IMR-90 (cell line): ENCODE measurements around the gene GPX4. TPM values are rescaled to one million over a fixed set of nuclear protein-coding genes. Genes with fewer than 3 reads are reported as not detected.

Experiments used
- ATAC-seq: fragments of 200-7000 bp; cut with Tn5 transposase; 2 replicates; pipeline ENCODE4 v1.9.1; 2020; ENCODE audit warnings: low read depth, mild to moderate bottlenecking, moderate library complexity
- BruUV-seq: library from RNA; stranded (reverse); fragments of 400-500 nt; replicated peaks from 2 replicates; lab custom pipeline; 2021; lab: Mats Ljungman, UMichigan
- CTCF ChIA-PET: fragments of 300-600 bp; formaldehyde crosslinking; extraction: SDS; loops from one replicate; lab custom pipeline; 2021; ENCODE audit warnings: antibody characterized with exemption; lab: Yijun Ruan, JAX
- POLR2A ChIA-PET: fragments of 300-600 bp; sonication (Branson Sonifier 250); formaldehyde crosslinking; loops from one replicate; lab custom pipeline; 2022; ENCODE audit warnings: antibody characterized with exemption; ENCODE audit not compliant: unreplicated experiment; lab: Charles Lee
- DNase-seq: peaks from one replicate; pipeline ENCODE4 v3.0.0; 2013
- H2AFZ ChIP-seq: replicated peaks from 2 replicates; pipeline ENCODE3; 2013; ENCODE audit warnings: low read length, mild to moderate bottlenecking; ENCODE audit not compliant: poor library complexity
- H2AK5ac ChIP-seq: 2 replicates; pipeline ENCODE4 v1.6.1; 2013; ENCODE audit warnings: low read depth, low read length, inconsistent platforms
- H2AK9ac ChIP-seq: replicated peaks from 2 replicates; pipeline ENCODE3; 2013; ENCODE audit warnings: mild to moderate bottlenecking, low read depth, low read length, moderate library complexity; ENCODE audit not compliant: poor library complexity
- H2BK120ac ChIP-seq: 2 replicates; pipeline ENCODE4 v1.6.1; 2013; ENCODE audit warnings: low read depth, low read length, inconsistent platforms
- H2BK15ac ChIP-seq: 3 replicates; pipeline ENCODE4 v1.6.1; 2013; ENCODE audit warnings: low read depth, low read length, inconsistent platforms
- H2BK20ac ChIP-seq: 2 replicates; pipeline ENCODE4 v1.6.1; 2013; ENCODE audit warnings: low read depth, mild to moderate bottlenecking, inconsistent platforms, low read length, moderate library complexity
- H2BK5ac ChIP-seq: 2 replicates; pipeline ENCODE4 v1.6.1; 2013; ENCODE audit warnings: mild to moderate bottlenecking, low read depth, low read length, inconsistent platforms; ENCODE audit not compliant: poor library complexity, severe bottlenecking
- H3K14ac ChIP-seq: replicated peaks from 2 replicates; pipeline ENCODE4 v1.6.1; 2013; ENCODE audit warnings: low read depth, low read length, inconsistent platforms
- H3K18ac ChIP-seq: 2 replicates; pipeline ENCODE4 v1.6.1; 2013; ENCODE audit warnings: low read depth, low read length, control low read depth
- H3K23ac ChIP-seq: 2 replicates; pipeline ENCODE4 v1.6.1; 2013; ENCODE audit warnings: low read depth, low read length, inconsistent platforms
- H3K27ac ChIP-seq: 2 replicates; pipeline ENCODE4 v1.5.1; 2013; ENCODE audit warnings: mild to moderate bottlenecking, control low read depth, low read length; ENCODE audit not compliant: insufficient read depth
- H3K27me3 ChIP-seq: 2 replicates; pipeline ENCODE4 v1.6.1; 2013; ENCODE audit warnings: low read length; ENCODE audit not compliant: control insufficient read depth, insufficient read depth
- H3K36me3 ChIP-seq: 2 replicates; pipeline ENCODE4 v1.6.1; 2013; ENCODE audit warnings: low read length, mixed read lengths; ENCODE audit not compliant: control insufficient read depth, insufficient read depth
- H3K4ac ChIP-seq: 2 replicates; pipeline ENCODE4 v1.6.1; 2013; ENCODE audit warnings: low read depth, low read length, inconsistent platforms
- H3K4me1 ChIP-seq: 2 replicates; pipeline ENCODE4 v1.6.1; 2013; ENCODE audit warnings: low read length, mixed read lengths; ENCODE audit not compliant: control insufficient read depth, insufficient read depth
- H3K4me2 ChIP-seq: 2 replicates; pipeline ENCODE4 v1.6.1; 2013; ENCODE audit warnings: low read depth, mild to moderate bottlenecking, control low read depth, low read length, moderate library complexity
- H3K4me3 ChIP-seq: 2 replicates; pipeline ENCODE4 v1.5.1; 2013; ENCODE audit warnings: low read depth, mild to moderate bottlenecking, control low read depth, low read length, moderate library complexity; ENCODE audit not compliant: insufficient read depth
- H3K56ac ChIP-seq: 2 replicates; pipeline ENCODE4 v1.6.1; 2013; ENCODE audit warnings: low read length, inconsistent platforms; ENCODE audit not compliant: insufficient read depth; ENCODE audit errors: extremely low read depth
- H3K79me1 ChIP-seq, 2 experiments: 2 replicates each; pipeline ENCODE4 v1.6.1; 2013; ENCODE audit warnings: low read length in 2 of 2, inconsistent platforms in 1 of 2, low read depth in 1 of 2
- H3K9ac ChIP-seq: 2 replicates; pipeline ENCODE4 v1.6.1; 2013; ENCODE audit warnings: low read depth, low read length, control low read depth
- H3K9me1 ChIP-seq: 2 replicates; pipeline ENCODE4 v1.6.1; 2013; ENCODE audit warnings: low read length, inconsistent platforms; ENCODE audit not compliant: insufficient read depth
- H3K9me3 ChIP-seq: 2 replicates; pipeline ENCODE4 v1.6.1; 2013; ENCODE audit warnings: low read length; ENCODE audit not compliant: control insufficient read depth, insufficient read depth
- H4K20me1 ChIP-seq: 2 replicates; pipeline ENCODE4 v1.6.1; 2013; ENCODE audit warnings: low read length, inconsistent platforms; ENCODE audit not compliant: insufficient read depth
- H4K5ac ChIP-seq: 2 replicates; pipeline ENCODE4 v1.6.1; 2013; ENCODE audit warnings: mild to moderate bottlenecking, low read depth, low read length, control low read depth
- H4K8ac ChIP-seq, 2 experiments: 2 replicates each; pipeline ENCODE4 v1.6.1; 2013; ENCODE audit warnings: low read depth in 2 of 2, low read length in 2 of 2, control low read depth in 1 of 2, inconsistent platforms in 1 of 2
- H4K91ac ChIP-seq: 2 replicates; pipeline ENCODE4 v1.6.1; 2013; ENCODE audit warnings: low read depth, low read length, inconsistent platforms; ENCODE audit not compliant: insufficient read depth
- BHLHE40 ChIP-seq: fragments of 150-350 bp; IDR thresholded peaks from 2 replicates; pipeline ENCODE4 v1.6.1; 2016; ENCODE audit warnings: mild to moderate bottlenecking, low read depth, low read length
- CEBPB ChIP-seq: IDR thresholded peaks from 2 replicates; pipeline ENCODE4 v1.6.1; 2012; ENCODE audit warnings: low read depth, low read length, improper control_type of control experiment
- CHD1 ChIP-seq: IDR thresholded peaks from 2 replicates; pipeline ENCODE4 v1.6.1; 2012; ENCODE audit warnings: low read depth, low read length, improper control_type of control experiment
- MAFK ChIP-seq: IDR thresholded peaks from 2 replicates; pipeline ENCODE4 v1.6.1; 2012; ENCODE audit warnings: low read depth, low read length, improper control_type of control experiment
- USF2 ChIP-seq: fragments of 150-350 bp; IDR thresholded peaks from 2 replicates; pipeline ENCODE4 v1.6.1; 2017; ENCODE audit warnings: mild to moderate bottlenecking, antibody characterized with exemption, low read length, low read depth
- WGBS, 2 experiments: methylation state at CpG; one replicate each; pipeline versions ENCODE4 v1.1.5 to v1.1.7; 2013; ENCODE audit warnings: missing lambda C conversion rate in 2 of 2; ENCODE audit not compliant: insufficient read length in 1 of 2; ENCODE audit errors: extremely low coverage in 2 of 2; 5-methylcytosine and 5-hydroxymethylcytosine counted together
- dilution Hi-C: fragments of 300-500 bp; cut with HindIII; formaldehyde crosslinking; loops from one replicate; pipeline ENCODE4 v1.14.3; 2018; ENCODE audit warnings: low sequenced_read_pairs; ENCODE audit not compliant: unreplicated experiment
- in situ Hi-C: fragments of 300-500 bp; cut with MboI; formaldehyde crosslinking; loops from 3 replicates; pipeline ENCODE4 v1.14.3; 2019; ENCODE audit warnings: low sequenced_read_pairs, inconsistent platforms, mixed read lengths
- intact Hi-C: fragments of 100-400 bp; cut with micrococcal nuclease; formaldehyde crosslinking; loops from 2 replicates; pipeline ENCODE4 v1.10.0; 2022
- polyA plus RNA-seq, 3 experiments: library from polyadenylated mRNA; depleted of rRNA; stranded (reverse); fragments of >200 nt; gene quantifications; 2 replicates each; pipeline ENCODE4 v1.2.3, GENCODE V29; 2012; ENCODE audit warnings: low replicate concordance in 1 of 3
- total RNA-seq: library from RNA; depleted of rRNA; stranded (reverse); fragments of >200 nt; gene quantifications from 2 replicates; pipeline ENCODE4 v1.2.3, GENCODE V29; 2012

The GPX4 gene
- total and polyA plus RNA-seq, 2 of the 4 experiments (the other 2 are of a cell fraction): 357 to 1,083 TPM

- 0 out of 2 replicates have a peak, but pooled peaks cover 6% of the 10 kb centered on the region for H4K20me1 ChIP-seq
- no peak for DNase-seq
- no peaks in the 10 kb centered on the region for H3K79me1 ChIP-seq
- H3K27me3 ChIP-seq: peaks cover 12% of the 10 kb centered on the region
- 93% methylated on average over 20 of the region's 37 CpGs; no CpG with 5 or more reads in 1 of the 2 experiments for WGBS, 2 experiments
- H3K56ac ChIP-seq: no peak overlapping the region
- no peaks in the 10 kb centered on the region for H3K36me3 ChIP-seq
- peaks cover 8% of the 10 kb centered on the region for H3K9me3 ChIP-seq
- dilution Hi-C loops: no loop called here
- H3K4me3 ChIP-seq: no peak overlapping the region
- H2BK5ac ChIP-seq: no peak overlapping the region
- H3K9me1 ChIP-seq: no peaks in the 10 kb centered on the region
- H3K18ac ChIP-seq: no peak overlapping the region
- ChIA-PET CTCF (no interaction called here), POLR2A (no interaction called here)
- TF ChIP-seq USF2 (no peak), BHLHE40 (no peak), MAFK (no peak), CHD1 (no peak), CEBPB (no peak)
- no TSS peak for BruUV-seq
- H2AK9ac ChIP-seq: peak overlapping the region; percentile 50
- H3K4ac ChIP-seq: no peak overlapping the region
- H2AK5ac ChIP-seq: no peak overlapping the region
- H2AFZ ChIP-seq: no peak overlapping the region
- intact Hi-C loops: no loop called here
- H3K14ac ChIP-seq: no peak overlapping the region
- in situ Hi-C loops: no loop called here
- H2BK20ac ChIP-seq: no peak overlapping the region
- no peak overlapping the region for H3K27ac ChIP-seq
- no peak overlapping the region for H4K5ac ChIP-seq
- H3K23ac ChIP-seq: no peak overlapping the region
- no peak overlapping the region for H3K4me2 ChIP-seq
- H3K9ac ChIP-seq: no peak overlapping the region
- peaks cover 3% of the 10 kb centered on the region; the same call in 1 of the 2 replicates for H3K4me1 ChIP-seq
- no peak overlapping the region for H4K8ac ChIP-seq
- H4K91ac ChIP-seq: no peak overlapping the region
- no peak overlapping the region for H2BK120ac ChIP-seq
- ATAC-seq: no peak
- H2BK15ac ChIP-seq: no peak overlapping the region
These were observed 40.5 kb upstream of the GPX4 start for GRCh38 chr19:1063030-1063908.
